IPS DF 19.7 (cell line): Measurements from ENCODE around the gene STRN3.

Source experiments
- DNase-seq: peaks from one replicate; pipeline ENCODE4 v3.0.0-alpha.2; 2013; ENCODE audit warnings: low read depth, low spot score

The STRN3 gene

DNA sequence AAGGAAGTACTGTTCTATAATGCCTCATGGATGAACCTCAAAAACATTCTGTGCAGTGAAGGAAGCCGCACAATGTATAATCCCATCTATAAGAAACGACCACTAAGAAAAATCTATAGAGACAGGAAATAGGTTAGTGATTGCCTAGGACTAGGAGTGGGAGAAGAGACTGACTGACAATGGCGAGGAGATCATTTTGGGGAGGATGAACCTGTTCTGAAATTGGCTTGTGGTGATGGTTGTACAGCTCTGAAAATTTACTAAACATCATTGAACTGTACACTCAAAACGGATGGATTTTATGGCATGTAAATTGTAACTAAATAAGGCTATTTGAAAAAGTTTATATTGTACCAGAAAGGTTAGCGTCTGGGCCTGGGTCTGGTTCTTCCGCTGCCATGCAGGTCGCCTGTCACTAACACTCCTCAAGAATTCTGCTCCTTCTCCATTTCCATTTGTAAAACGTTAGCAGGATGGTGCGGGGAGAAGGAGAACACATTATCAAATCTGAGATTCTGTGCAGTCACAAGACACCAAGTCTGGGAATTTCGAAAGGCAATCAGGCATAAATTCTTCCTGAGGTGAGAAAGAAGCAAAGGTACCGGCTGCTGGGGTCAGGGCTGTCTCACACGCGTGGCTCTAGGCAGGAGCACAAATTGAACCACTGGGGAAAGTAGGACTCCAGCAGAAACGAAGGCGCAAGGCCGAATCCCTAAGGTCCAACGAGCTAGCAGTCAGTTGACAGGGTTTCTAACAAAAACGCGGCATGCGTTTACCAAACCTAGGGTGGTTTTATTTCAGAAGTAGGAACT lies 152.7 kb downstream of the STRN3 start:
- DNase-seq: no peak

DNA sequence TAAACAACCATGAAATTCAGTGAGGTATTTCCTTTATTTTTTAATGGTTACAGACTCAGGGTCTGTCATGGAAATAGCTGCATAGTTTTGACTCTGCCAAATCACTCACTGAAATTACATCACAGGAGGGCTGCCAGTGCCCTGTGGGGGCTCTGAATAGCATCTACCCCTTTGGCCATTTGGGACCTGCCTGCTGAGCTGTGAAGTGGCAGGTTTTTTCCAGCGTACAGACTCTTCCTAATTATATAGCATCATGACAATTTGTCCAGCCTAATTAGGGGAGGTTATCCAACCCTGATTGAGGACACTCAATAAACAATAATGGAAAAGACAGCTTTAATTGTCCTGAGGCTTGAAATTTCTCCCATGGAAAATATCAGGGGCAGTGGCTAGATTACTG lies 153.6 kb downstream of the STRN3 start:
- DNase-seq: no peak

DNA sequence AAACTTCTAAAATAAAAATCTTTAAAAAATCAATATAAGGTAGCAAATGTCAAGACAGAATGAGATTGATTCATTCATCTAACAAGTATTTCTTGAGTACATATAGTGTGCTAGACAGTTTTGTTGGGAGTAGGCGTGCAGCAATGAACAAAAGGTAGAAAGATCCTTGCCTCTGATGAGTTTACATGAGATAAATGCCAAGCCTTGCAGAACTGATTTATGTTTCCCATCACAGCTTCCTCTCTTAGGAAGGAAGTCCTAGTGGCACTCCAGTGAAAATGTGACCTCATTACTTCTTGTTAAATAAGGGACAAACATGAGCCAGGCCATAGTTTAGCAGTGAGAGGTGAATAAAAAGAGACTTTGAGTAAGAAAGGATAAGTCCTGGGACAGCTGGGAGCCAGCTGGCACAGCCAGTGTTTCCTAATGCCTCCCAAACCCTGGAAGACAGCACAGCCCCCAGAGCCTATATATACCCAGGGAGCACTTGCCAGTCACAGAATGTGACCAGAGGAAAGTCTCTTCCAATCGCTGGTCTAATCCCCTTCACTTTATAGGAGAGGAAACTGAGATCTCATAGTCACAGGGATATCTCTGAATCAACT lies 156.5 kb downstream of the STRN3 start:
- DNase-seq: no peak

DNA sequence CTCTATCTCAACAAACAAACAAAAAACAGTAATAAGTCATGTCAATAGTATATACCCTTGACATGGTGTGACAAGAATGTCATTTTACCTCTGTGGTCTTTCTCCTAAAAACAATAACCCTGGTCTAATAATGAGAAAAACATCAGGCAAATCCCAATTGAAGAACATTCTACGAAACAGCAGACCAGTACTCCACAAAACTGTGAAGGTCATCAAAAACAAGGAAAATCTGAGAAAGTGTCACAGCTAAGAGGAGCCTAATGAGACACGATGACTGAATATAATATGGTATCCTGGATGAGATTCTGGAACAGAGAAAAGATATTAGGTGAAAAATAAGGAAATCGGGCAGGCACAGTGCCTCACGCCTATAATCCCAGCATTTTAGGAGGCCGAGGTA lies 157.4 kb downstream of the STRN3 start:
- no peak for DNase-seq

DNA sequence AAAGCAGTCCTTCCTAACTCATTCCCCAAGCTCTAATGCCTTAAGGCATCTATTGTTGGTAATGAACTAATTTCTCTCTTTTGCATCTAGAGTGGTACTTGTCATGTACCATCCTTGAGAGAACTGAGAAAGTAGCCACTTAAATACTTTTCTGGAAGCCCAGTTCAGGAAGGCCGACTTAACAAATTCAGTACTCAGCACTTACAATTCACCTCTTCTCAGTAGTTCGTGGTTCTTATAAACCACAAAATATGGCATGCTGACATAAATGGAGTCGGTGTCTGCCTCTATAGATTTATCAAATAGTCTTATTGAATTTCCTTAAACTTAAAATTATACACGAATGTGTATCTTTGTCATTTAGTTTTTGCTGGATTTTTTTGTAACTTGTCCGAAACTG lies 161.2 kb downstream of the STRN3 start:
- no peak for DNase-seq

DNA sequence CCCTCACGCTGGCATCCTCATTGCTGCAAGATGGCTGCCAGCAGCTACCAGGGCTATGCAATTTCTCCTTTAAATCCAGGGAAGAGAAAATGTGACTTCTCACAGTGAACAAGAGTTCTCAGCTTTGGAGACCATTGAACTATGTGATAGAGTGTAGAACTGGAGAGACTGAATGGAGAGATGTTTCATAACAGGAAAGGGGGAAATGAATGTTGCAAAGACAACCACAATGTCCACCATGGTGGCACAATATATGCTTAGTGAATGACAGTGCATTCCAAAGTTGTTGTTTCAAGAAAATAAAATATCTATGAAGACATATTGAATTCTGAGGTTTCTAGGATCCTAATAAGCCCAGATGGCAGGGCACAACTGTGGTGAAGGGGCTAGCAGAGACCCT lies 165.0 kb downstream of the STRN3 start:
- no peak for DNase-seq

DNA sequence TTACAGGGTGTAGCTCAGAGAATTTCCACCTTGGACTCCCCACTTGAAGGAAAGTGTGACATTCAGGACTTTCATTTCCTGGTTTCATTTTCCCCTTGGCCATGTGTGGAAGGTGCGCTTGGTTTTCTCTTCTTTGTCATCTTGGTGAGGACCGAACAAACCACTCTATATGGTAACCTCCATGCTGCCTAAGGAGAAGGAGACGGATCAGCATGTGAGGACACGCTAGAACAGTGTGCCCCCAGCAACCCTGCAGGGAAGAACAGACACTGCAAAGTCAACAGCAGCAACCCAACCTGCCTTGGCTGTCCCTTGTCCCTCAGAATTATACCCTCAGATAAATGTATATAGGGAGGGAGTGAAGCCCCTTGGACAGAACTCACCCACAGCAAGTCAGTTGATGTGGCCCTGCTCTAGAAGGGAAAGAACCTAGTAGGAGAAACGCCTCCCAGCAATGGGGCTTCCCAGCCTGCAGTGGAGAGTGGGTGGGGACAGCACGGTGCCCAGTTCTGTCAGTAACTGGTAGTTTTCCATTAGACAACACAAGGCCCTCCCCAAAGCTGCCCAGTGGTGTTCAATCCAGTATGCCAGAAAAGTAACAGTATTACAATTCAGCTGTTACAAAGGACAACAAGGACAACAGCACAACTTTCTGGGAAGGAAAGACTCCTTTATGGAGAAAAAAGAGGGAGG lies 170.7 kb downstream of the STRN3 start:
- DNase-seq: no peak

DNA sequence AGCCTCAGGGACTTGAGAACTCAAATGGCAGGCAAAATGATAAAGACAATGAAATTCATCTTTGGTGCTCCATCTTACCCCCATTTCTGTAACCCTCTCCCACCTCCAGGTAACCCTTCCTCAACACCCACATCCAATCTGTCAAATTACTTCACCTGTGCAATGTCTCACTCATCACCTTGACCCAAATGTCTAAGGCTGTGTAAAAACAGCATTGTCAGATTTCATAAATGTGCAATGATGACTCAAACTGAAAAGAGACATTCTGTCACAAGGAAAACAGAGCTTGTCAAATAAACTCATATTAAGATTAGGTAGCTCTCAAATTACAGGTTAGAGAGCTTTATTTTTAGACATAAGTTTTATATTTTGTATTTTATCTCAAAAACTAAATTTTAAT lies 171.7 kb downstream of the STRN3 start:
- no peak for DNase-seq

DNA sequence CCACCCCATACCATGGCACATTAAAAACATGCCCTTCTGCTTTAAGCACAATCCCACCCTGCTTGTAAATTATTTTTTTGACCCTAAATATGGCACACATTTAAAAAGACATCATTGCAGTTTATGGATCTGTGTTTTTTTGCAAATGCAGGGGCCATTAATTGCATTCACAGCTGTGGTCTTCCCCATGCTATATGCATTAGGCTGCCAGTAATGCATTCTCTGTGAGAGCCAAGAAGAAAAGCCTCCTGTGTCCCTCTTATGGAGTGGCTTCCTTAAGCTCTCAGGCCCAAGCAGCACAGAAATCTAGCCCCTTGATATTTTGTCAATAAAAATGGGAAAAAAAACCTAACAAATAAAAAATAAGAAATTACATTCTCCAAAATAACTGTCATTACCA lies 172.2 kb downstream of the STRN3 start:
- no peak for DNase-seq

DNA sequence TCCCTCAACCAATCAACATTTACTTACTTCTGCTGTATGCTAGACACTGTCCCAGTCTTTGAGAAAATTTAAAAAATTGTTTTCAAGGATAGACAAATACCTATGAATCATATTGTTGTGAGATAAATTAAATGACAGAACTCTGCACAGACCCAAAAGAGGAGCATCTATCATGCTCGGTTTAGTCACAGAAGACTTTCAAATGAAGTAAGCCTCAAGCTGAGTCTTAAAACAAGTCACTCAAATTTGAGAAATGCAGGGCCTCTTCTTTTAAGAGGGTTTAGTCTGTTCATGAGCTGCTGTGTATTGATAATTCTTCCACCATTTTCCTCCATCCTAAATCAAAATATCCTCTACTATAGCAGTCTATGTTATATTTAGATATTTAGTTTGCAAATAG lies 176.2 kb downstream of the STRN3 start:
- no peak for DNase-seq

DNA sequence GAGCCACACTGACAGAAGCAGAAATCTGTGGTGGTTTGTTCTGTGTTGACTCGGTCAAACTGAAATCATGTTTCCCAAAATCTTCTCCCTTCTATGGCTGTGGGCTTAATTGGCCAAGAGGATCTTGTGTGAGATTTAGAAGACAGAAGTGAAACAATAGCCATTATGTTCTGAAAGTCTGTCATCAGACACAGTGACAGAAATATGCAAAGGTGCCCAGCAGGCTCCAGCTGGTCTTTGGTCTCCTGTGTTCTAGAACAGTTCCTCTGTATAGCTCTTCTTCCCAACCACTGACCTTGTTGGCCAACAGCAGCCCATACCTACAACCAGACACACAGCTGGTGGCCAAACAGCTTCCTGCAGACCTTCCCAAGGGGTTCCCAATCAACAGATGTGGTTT lies 176.8 kb downstream of the STRN3 start:
- DNase-seq: no peak

DNA sequence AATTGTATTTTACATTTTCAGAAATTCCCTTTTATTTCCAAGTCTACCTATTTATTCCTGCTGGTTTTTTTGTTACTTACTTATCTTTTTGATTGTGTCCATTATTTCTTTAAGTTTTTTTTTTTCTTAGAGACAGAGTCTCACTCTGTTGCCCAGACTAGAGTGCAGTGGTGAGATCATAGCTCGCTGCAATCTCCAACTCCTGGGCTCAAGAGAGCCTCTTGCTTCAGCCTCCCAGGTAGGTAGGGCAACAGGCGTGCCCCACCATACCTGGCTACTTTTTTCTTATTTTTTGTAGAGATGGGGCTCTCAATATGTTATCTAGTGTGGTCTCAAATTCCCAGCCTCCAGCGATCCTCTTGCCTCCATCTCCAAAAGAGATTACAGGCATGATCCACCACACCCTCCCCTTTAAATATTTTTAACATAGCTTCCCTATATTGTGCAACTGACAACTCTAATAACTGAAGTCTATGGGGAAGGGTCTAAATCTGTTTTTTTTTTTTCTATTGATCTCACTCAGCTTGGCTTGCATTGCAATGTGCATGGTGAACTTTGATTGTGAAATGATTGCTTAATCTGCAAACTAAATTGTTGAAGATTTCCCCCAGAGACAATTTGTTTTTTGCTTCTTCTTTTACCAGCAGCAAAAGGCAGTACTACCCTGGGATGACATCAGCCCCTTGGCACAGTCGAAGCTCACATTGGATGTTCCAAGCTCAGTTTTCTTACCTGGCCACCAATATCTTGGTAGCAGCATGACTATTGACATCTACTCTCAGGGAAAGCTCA lies 177.5 kb downstream of the STRN3 start:
- no peak for DNase-seq
